ENCODE data around the gene ENSA.
"Not testable (repeated sequence)": the region's sequence is repeated elsewhere in the genome, so short reads cannot be mapped to it uniquely, and the experiment has no call there.

The ENSA gene

DNA sequence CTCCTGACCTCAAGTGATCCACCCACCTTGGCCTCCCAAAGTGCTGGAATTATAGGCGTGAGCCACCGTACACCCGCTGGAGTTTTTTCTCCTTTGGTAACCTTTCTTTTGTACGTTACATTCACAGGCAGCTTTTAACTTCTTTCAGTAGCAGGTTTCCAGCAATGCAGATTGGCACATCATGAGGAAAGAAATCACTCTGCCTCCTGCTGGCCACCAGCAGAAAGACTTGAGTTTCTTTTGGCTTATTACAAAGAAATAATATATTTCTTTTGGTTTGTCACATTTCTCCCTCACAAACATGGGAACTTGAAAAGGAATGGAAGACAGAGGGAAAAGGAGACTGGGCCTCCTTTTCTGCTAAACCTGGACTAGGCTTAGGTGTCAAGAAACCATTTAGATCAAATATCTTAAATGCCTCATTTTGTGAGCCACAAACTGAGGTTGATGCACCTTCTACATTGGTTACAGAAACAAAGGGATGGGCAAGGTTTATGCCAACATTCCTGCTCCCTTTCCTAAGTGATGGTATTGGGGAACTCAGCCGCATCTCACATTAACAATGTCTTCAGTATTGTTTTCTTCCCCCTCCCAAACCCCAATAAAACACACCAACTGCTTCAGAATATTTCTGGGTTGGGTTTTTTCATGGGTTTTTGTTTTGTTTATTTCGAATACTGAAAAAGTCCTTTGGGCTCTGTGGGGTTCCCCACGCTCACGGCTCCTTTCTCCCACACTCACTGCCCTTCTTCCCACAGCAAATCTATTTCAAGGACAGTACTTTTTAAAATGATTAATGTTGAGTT lies 7.7 kb downstream of the ENSA start:
- peak; percentile 40 for DNase-seq (ENCODE audit: low read depth)

- no peak for DNase-seq (ENCODE audit: low read depth)
Measured at GRCh38 chr1:150620919-150621318, 8.5 kb downstream of the ENSA start.

DNA sequence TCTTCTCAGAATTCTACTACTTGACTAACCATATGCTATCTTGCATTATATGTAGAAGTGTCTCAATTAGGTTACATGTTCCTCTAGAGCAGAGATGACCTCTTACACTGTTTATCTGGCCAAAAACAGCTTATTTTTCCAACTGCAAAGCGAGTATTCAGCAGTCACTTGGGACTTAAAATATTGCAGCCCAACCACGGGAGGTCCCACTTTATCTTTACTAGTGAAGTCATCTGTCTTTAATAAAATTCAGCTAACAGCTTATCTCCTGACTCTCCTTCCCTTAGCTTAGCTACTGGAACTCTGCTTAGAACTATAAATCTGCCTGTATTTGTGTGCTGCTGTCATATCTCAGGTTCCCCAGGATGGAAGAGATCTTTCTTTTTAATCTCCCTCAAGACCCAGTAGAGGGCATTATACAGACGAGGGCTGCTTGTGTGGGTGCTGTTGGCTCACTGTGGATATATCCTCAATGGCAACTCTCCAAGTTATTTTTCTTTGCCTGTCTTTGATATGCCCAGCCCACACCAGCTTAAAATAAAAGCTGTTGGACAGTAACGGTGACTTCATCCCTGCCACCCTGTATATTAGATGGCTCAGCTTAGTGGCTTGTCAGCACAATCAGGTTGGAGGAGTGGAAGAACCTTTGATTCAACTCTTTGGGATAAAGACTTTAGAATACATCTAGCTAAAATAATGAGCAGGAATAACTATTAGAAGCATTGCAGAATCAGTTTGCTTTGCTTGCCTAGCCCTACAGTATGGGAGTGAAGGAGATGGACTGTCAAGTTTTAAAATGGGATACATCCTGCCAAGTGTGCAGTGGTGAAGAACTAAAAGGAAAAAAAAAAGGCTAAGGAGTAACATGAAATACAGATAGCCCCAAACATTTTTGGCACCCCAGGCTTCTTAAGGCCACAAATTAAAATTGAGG lies 9.6 kb downstream of the ENSA start:
- no peak for DNase-seq (ENCODE audit: low read depth)

DNA sequence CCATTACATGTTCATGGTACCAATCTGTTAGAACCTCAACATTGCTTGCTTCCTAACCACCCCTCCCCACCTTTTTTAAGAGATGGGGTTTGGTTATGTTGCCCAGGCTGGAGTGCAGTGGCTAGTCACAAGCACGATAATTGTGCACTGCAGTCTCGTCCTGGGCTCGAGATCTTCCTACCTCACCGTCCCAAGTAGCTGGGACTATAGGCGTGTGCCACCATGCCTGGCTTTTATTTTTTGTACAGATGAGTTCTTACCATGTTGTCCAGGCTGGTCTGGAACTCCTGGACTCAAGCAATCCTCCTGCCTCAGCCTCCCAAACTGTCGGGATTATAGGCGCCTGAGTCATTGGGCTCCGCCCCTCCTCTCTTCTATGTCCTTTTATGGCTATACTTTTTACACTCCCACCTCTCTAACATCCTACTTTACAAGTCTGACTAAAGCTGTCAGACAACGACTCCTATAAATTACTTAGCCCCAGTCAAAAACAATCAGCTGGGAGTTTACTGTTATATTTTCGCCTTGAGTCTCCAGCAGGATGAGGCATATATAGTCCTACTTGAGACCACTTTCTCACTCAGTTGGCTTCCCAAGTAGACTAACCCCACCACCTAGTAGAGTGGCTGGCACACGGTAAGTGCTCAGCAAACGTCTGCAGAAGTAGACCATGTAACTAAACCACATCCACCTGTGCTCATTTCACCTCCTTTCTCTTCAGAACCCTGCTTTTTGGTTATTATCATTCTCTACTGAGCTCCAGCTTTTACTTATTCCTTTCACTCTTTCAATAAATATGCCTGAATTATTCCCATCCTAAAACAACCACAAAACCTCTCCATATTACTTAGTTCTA lies 13.8 kb downstream of the ENSA start:
- DNase-seq (ENCODE audit: low read depth), result no peak

GRCh38 chr1:150613061-150613920 lies 16.1 kb downstream of the ENSA start:
- DNase-seq (ENCODE audit: low read depth), result peak; percentile 29

- no peak for DNase-seq (ENCODE audit: low read depth)
Measured at GRCh38 chr1:150612014-150612345, 17.4 kb downstream of the ENSA start.

DNA sequence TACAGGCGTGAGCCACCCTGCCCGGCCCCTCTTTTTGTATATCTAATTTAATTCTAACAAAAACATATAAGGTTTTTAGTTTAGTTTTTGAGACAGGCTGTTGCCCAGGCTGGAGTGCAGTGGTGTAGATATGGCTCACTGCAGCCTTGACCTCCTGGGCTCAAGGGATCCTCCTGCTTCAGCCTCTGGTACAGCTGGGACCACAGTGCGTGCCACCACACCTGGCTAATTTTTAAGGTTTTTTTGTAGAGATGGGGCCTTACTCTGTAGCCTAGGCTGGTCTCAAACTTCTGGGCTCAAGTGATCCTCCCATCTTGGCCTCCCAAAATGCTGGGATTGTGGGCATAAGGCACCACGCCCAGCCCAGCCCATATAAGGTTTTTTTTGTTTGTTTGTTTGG lies 18.8 kb downstream of the ENSA start:
- DNase-seq (ENCODE audit: low read depth), result no peak

DNA sequence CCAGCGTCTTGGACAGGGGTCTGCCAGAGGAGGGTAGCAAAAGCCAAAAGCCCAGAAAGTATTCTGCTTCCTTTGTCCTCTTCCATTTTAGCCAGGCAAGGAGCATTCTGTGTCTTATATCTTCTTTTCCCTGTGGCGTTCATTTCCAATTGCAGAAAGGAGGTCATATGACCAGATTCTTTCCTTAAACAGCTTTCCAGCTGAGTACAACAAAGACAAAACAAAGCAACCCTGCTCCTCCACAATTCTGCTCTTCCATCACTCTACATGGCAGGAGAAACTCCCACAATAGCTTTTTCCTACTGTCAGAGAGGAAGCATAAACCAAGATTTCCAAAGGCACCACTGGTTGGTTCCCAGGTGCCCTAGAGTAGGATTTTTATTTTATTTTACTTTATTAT lies 19.7 kb downstream of the ENSA start:
- no peak for DNase-seq (ENCODE audit: low read depth)

- no peak for DNase-seq (ENCODE audit: low read depth)
Measured at GRCh38 chr1:150606463-150607142, 22.8 kb downstream of the ENSA start.

GRCh38 chr1:150605451-150605731 lies 24.0 kb downstream of the ENSA start:
- DNase-seq (ENCODE audit: low read depth), result not testable (repeated sequence)

DNA sequence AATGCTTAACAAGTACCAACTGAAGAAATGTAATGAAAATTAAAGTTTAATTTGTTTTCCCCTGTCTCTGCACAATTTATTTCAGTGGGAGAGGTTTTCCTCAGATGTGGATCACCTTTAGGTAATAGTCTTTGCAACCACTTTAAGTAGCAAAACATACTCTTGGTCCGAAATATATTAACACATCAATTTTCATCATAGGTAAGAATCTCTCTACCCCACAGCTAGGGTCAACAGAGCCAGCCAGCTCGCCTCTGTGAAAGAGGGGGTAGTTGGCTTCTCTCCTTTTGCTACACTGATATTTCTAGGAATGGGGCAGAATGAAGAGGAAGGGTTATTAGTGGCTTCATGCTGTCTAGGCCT lies 25.2 kb downstream of the ENSA start:
- no peak for DNase-seq (ENCODE audit: low read depth)

GRCh38 chr1:150603711-150604110 lies 25.7 kb downstream of the ENSA start:
- no peak for DNase-seq (ENCODE audit: low read depth)

DNA sequence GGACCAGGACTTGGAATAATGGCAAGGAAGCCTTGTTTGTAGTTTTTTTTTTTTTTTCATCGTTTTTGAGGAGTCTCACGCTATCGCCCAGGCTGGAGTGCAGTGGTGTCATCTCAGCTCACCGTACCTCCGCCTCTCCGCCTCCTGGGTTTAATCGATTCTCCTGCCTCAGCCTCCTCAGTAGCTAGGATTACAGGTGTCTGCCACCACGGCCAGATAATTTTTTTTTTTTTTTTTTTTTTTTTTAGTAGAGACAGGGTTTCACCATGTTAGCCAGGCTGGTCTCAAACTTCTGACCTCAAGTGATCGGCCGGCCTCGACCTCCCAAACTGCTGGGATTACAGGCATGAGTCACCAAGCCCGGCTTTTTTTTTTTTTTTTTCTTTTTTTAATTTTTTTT lies 27.0 kb downstream of the ENSA start:
- DNase-seq (ENCODE audit: low read depth), result not testable (repeated sequence)

GRCh38 chr1:150601540-150601939 lies 27.9 kb downstream of the ENSA start:
- DNase-seq (ENCODE audit: low read depth), result no peak

DNA sequence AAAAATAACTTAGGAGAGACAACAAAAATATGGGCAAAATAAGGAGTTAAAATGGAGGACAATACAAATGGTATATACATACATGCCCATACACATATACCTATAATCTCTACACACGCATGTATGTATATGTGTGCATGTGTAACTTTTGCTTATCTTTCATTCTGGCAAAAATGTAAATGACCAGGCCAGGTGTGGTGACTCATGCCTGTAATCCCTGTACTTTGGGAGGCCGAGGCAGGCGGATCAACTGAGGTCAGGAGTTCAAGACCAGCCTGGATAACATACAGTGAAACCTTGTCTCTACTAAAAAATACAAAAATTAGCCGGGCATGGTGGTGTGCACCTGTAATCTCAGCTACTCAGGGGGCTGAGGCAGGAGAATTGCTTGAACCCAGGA lies 31.1 kb downstream of the ENSA start:
- DNase-seq (ENCODE audit: low read depth), result not testable (repeated sequence)

GRCh38 chr1:150596976-150597375 lies 32.4 kb downstream of the ENSA start:
- no peak for DNase-seq (ENCODE audit: low read depth)

DNA sequence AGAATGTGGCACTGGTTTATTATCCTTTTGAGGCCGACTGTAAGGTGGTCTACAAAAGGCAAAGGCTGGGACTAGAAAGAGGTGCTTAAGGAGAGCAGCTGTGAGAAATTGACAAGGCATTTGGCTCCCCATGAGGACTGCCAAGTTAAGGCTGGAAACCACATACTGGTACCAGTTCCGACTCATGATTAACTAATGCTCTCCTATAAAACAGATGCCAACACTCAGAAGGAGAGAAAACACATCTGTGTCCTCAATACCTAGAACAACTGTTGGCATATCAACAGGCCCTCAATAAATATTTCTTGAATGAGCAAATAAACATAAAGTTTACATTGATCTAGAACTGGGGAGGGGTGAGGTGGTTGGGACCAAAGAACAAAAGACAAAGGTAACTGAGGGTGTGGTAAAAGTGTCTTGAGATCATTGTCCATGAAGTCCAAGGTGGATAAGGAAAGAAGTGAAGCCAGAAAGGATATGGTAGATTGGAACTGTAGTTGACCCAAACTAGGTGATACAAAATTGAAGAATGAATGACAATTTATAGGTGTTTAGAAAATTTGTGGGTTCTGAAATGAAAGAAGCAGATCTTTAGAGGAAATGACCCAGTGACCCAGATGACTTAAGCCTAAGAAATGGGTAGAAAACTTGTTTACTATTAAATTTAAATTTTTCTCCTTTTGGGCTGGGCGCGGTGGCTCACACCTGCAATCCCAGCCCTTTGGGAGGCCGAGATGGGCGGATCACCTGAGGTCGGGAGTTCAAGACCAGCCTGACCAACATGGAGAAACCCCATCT lies 33.1 kb downstream of the ENSA start:
- DNase-seq (ENCODE audit: low read depth), result no peak

- DNase-seq (ENCODE audit: low read depth), result no peak
Measured at GRCh38 chr1:150582371-150582770, 47.0 kb downstream of the ENSA start.

DNA sequence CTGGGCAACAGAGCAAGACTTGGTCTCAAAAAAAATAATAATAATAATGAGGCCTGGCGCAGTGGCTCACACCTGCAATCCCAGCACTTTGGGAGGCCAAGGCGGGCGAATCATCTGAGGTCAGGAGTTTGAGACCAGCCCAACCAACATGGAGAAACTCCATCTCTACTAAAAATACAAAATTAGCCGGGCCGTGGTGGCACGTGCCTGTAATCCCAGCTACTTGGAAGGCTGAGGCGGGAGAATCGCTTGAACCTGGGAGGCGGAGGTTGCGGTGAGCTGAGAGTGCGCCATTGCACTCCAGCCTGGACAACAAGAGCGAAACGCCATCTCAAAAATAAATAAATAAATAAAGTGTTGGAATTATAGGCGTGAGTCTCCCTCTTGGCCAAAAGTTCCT lies 47.5 kb downstream of the ENSA start:
- DNase-seq (ENCODE audit: low read depth), result not testable (repeated sequence)

DNA sequence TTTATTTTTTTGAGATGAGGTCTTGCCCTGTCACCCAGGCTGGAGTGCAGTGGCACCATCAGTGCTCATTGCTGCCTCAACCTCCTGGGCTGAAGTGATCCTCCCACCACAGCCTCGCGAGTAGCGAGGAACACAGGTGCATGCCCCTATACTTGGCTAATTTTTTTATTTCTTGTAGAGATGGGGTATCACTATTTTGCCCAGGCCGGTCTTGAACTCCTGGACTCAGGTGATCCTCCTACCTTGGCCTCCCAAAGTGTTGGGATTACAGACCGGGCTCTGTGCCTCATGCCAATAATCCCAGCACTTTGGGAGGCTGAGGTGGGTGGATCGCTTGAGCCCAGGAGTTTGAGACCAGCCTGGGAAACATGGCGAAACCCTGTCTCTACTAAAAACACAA lies 48.0 kb downstream of the ENSA start:
- DNase-seq (ENCODE audit: low read depth), result not testable (repeated sequence)

Measured in activated gamma-delta T cell treated with anti-CD3 and anti-CD28 coated beads, Interleukin-2, amount 50 U/mL, for 16 hours (primary cell).